T1000 (cell line): ENCODE results near the gene SPPL2A.
"Not testable (repeated sequence)": the region's sequence is repeated elsewhere in the genome, so short reads cannot be mapped to it uniquely, and the experiment has no call there.

Experiments
- DNase-seq: peaks from one replicate; lab custom pipeline; 2025; ENCODE audit warnings: mixed read lengths; lab: John Stamatoyannopoulos, UW

Gene SPPL2A

GRCh38 chr15:50767332-50767861 lies 1.9 kb upstream of the SPPL2A start:
- no peak for DNase-seq

- DNase-seq, result no peak
These were observed 878 bp downstream of the SPPL2A start for GRCh38 chr15:50764461-50765194.

- DNase-seq, result no peak
These were observed 6.7 kb downstream of the SPPL2A start for GRCh38 chr15:50758712-50759205.

- no peak for DNase-seq
These were observed 12.0 kb downstream of the SPPL2A start for GRCh38 chr15:50753463-50753862.

GRCh38 chr15:50751394-50751793 lies 14.1 kb downstream of the SPPL2A start:
- no peak for DNase-seq

GRCh38 chr15:50750227-50750705 lies 15.2 kb downstream of the SPPL2A start:
- DNase-seq, result no peak

- no peak for DNase-seq
These were observed 18.0 kb downstream of the SPPL2A start for GRCh38 chr15:50747523-50747922.

- no peak for DNase-seq
These were observed 20.9 kb downstream of the SPPL2A start for GRCh38 chr15:50744601-50745000.

GRCh38 chr15:50740955-50741354 lies 24.6 kb downstream of the SPPL2A start:
- no peak for DNase-seq

- no peak for DNase-seq
These were observed 28.7 kb downstream of the SPPL2A start for GRCh38 chr15:50736823-50737222.

- no peak for DNase-seq
These were observed 30.4 kb downstream of the SPPL2A start for GRCh38 chr15:50735156-50735555.

GRCh38 chr15:50726315-50726714 lies 39.2 kb downstream of the SPPL2A start:
- DNase-seq, result no peak

- DNase-seq, result no peak
These were observed 46.8 kb downstream of the SPPL2A start for GRCh38 chr15:50718700-50719125.

- DNase-seq, result no peak
These were observed 53.5 kb downstream of the SPPL2A start for GRCh38 chr15:50712018-50712417.

- DNase-seq, result no peak
These were observed 54.9 kb downstream of the SPPL2A start for GRCh38 chr15:50710585-50710984.

- no peak for DNase-seq
These were observed 57.6 kb downstream of the SPPL2A start for GRCh38 chr15:50707878-50708427.

GRCh38 chr15:50702762-50703334 lies 62.7 kb downstream of the SPPL2A start:
- no peak for DNase-seq

GRCh38 chr15:50698101-50698500 lies 67.4 kb downstream of the SPPL2A start:
- no peak for DNase-seq

GRCh38 chr15:50697109-50697797 lies 68.3 kb downstream of the SPPL2A start:
- DNase-seq, result no peak

- DNase-seq, result not testable (repeated sequence)
These were observed 70.8 kb downstream of the SPPL2A start for GRCh38 chr15:50694634-50695165.

- no peak for DNase-seq
These were observed 78.1 kb downstream of the SPPL2A start for GRCh38 chr15:50687302-50687902.
